Thoracic aorta (tissue), 2 donors: Measurements from ENCODE around the gene TTLL8. TPM values are rescaled to one million over a fixed set of nuclear protein-coding genes. Genes with fewer than 3 reads are reported as not detected.
"Not testable (repeated sequence)": the region's sequence is repeated elsewhere in the genome, so short reads cannot be mapped to it uniquely, and the experiment has no call there.

Experiments
- ATAC-seq: fragments of 150-250 bp; one replicate; pipeline ENCODE4 v1.8.0; 2017; ENCODE audit warnings: low read depth; ENCODE audit not compliant: insufficient number of reproducible peaks, low FRiP score
- DNase-seq: peaks from one replicate; pipeline ENCODE4 v3.0.0-alpha.2; 2020; ENCODE audit warnings: low spot score
- H3K27ac ChIP-seq, 2 donors: fragments of 200-600 bp; sonication (generic); 1 replicate in 1 of 2; 2 replicates in 1 of 2; pipeline ENCODE4 v1.5.1; 2016; ENCODE audit warnings: mild to moderate bottlenecking in 2 of 2, moderate library complexity in 2 of 2
- H3K27me3 ChIP-seq: fragments of 200-600 bp; sonication (generic); replicated peaks from 2 replicates; pipeline ENCODE4 v1.6.0; 2016; ENCODE audit warnings: mild to moderate bottlenecking; ENCODE audit not compliant: insufficient read depth
- H3K36me3 ChIP-seq: fragments of 200-600 bp; sonication (generic); one replicate; pipeline ENCODE4 v1.5.1; 2016
- H3K4me1 ChIP-seq, 2 donors: fragments of 200-600 bp; sonication (generic); 1 replicate in 1 of 2; 2 replicates in 1 of 2; pipeline versions ENCODE4 v1.5.1 to v1.6.0; 2016; ENCODE audit warnings: low read depth in 2 of 2, mild to moderate bottlenecking in 1 of 2; ENCODE audit not compliant: control insufficient read depth in 1 of 2
- H3K4me3 ChIP-seq: fragments of 200-600 bp; sonication (generic); 2 replicates; pipeline ENCODE4 v1.5.1; 2016; ENCODE audit warnings: mild to moderate bottlenecking
- H3K9me3 ChIP-seq: fragments of 200-600 bp; sonication (generic); 2 replicates; pipeline ENCODE4 v1.5.1; 2016
- total RNA-seq, 2 donors: library from RNA; depleted of rRNA; stranded (reverse); fragments of >200 nt; gene quantifications; one replicate each; pipeline versions ENCODE4 v1.1.0 to v1.2.3, GENCODE V29; 2016
- TF ChIP-seq, protein P1 (sequence below): fragments of 200-600 bp; sonication (generic); IDR thresholded peaks from one replicate; pipeline ENCODE4 v1.5.1; 2019; ENCODE audit warnings: antibody characterized with exemption

Gene TTLL8
- total RNA-seq, 2 donors from 2014 or later: not detected

DNA sequence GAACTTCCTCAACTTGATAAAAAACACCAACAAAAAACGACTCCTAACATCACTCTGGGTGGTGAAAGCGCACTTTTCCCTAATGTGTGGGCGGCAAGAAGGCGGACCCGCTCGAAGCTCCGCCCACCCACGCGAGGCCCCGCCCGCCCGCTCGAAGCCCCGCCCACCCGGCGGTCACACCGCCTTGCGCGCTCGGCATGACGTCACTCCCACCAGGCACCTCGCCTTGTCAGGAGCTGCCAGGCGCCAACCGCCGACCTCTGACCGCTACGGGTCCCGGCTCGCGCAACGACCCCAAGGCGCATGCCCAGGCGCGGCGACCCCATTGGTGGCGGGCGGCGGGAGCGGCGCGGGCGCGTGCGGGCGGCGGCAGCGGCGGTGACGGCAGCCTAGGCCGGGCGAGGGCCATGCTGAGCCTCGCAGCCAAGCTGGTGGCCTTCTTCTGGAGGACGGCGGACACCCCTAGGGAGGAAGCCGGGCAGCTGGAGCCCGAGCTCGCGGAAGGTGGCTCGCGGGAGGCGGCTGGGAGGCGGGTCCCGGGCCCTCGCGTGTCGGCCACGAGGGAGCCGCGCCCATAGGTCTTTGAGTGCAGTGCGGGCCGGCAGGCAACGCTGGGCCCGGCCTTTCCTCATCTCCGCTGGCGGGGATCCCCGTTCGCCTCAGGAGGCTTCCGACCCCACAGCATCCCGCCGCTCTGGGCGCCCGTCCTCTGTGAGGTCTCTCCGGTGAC, 31.7 kb upstream of the TTLL8 start, which contains the start of gene MOV10L1:
MOV10L1 (plus strand) TSS at position 325 of the 730 bp plus-strand sequence; CDS start at position 408, 83 bp downstream.
- H3K4me1 ChIP-seq: peaks cover 11 to 20% of the 10 kb centered on the region in 2 donors
- no peak within 1 kb of the TSS for H3K4me3 ChIP-seq
- ATAC-seq: no peak
- TF ChIP-seq, protein P1, sequence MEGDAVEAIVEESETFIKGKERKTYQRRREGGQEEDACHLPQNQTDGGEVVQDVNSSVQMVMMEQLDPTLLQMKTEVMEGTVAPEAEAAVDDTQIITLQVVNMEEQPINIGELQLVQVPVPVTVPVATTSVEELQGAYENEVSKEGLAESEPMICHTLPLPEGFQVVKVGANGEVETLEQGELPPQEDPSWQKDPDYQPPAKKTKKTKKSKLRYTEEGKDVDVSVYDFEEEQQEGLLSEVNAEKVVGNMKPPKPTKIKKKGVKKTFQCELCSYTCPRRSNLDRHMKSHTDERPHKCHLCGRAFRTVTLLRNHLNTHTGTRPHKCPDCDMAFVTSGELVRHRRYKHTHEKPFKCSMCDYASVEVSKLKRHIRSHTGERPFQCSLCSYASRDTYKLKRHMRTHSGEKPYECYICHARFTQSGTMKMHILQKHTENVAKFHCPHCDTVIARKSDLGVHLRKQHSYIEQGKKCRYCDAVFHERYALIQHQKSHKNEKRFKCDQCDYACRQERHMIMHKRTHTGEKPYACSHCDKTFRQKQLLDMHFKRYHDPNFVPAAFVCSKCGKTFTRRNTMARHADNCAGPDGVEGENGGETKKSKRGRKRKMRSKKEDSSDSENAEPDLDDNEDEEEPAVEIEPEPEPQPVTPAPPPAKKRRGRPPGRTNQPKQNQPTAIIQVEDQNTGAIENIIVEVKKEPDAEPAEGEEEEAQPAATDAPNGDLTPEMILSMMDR: no peak
- no peaks in the 10 kb centered on the region for H3K27me3 ChIP-seq
- H3K36me3 ChIP-seq: no peaks in the 10 kb centered on the region
- H3K27ac ChIP-seq: no peak within 1 kb of the TSS
- H3K9me3 ChIP-seq: no peaks in the 10 kb centered on the region
- no peak for DNase-seq

DNA sequence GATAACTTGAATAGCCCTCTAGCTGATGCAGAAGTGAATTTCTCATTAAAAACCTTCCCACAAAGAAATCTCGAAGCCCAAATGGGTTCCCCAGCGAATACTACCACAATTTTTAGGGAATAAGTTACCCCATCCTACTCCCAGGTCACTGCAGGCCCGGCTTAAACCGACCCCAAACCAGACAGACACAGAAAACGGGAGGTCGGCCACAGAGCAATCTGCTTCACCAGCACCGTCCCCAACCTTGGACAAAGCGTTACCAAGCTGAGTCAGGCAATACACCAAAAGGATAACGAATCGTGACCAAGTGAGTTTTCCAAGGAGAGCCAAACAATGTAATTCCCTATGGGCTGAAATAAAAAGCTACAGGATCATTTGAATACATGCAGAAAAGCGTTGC, 31.1 kb upstream of the TTLL8 start:
- Histone ChIP-seq H3K4me3 (no peak overlapping the region), H3K4me1 (peaks cover 13 to 25% of the 10 kb centered on the region in 2 donors), H3K27me3 (no peaks in the 10 kb centered on the region), H3K36me3 (no peaks in the 10 kb centered on the region), H3K27ac (no peak overlapping the region), H3K9me3 (no peaks in the 10 kb centered on the region)
- no peak for DNase-seq
- TF ChIP-seq, protein P1: no peak
- ATAC-seq: no peak

DNA sequence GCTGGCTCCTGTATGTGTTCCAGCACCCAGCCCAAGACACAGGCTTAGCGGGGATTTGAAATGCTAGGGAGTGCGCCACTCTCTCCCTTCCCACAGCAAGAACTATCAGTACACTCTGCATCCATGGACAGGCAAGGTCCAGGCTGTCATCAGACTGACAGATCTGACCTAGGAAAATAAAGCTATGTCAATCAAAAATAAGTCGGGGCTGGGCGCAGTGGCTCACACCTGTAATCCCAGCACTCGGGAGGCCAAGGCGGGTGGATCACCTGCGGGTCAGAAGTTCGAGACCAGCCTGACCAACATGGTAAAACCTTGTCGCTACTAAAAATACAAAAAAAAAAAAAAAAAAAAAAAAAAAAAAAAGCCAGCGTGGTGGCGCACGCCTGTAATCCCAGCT, 30.0 kb upstream of the TTLL8 start:
- Histone ChIP-seq H3K4me3 (no peak overlapping the region), H3K27ac (no peak overlapping the region), H3K9me3 (no peaks in the 10 kb centered on the region), H3K27me3 (no peaks in the 10 kb centered on the region), H3K36me3 (no peaks in the 10 kb centered on the region), H3K4me1 (peaks cover 13 to 25% of the 10 kb centered on the region in 2 donors)
- TF ChIP-seq, protein P1: no peak
- DNase-seq (no peak), ATAC-seq (no peak)

DNA sequence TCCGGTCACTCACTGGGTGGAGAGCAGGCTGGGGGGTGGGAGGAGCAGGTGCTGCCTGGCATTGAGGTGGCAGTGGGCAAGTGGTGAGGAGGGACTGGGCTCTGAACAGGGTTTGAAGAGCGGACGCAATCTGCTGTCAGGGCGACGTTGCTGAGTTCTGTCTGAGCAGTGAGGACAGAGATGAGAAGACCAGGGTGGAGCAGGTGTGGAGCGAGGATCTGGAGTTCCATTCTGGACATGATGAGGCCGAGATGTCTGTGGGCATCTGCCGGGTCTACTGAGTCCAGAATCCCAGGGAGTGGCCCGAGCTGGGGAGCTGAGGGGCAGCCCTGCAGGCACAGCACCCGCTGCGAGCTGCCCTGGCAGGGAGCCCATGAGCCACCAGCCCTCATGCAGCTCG, 29.5 kb upstream of the TTLL8 start:
- DNase-seq: no peak
- ATAC-seq: no peak
- Histone ChIP-seq H3K27ac (no peak overlapping the region), H3K4me3 (no peak overlapping the region), H3K4me1 (peaks cover 13 to 25% of the 10 kb centered on the region in 2 donors), H3K36me3 (no peaks in the 10 kb centered on the region), H3K9me3 (no peaks in the 10 kb centered on the region), H3K27me3 (no peaks in the 10 kb centered on the region)
- TF ChIP-seq, protein P1: no peak

DNA sequence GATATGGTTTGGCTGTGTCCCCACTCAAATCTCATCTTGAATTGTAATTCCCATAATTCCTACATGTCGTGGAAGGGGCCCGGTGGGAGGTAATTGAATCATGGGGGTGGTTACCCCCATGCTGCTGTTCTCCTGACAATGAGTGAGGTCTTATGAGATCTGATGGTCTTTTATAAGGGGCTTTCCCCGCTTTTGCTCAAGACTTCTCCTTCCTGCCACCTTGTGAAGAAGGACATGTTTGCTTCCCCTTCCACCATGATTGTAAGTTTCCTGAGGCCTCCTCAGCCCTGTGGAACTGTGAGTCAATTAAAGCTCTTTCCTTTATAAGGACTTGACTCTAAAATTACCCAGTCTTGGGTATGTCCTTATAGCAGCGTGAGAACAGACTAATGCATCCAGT, 28.9 kb upstream of the TTLL8 start:
- H3K27me3 ChIP-seq, H3K4me3 ChIP-seq, ATAC-seq, DNase-seq, H3K9me3 ChIP-seq, H3K36me3 ChIP-seq: not testable (repeated sequence)
- H3K4me1 ChIP-seq: peaks cover 13 to 25% of the 10 kb centered on the region in 2 donors
- peak overlapping the region in 1 of 2 donors; percentile 56 for H3K27ac ChIP-seq

DNA sequence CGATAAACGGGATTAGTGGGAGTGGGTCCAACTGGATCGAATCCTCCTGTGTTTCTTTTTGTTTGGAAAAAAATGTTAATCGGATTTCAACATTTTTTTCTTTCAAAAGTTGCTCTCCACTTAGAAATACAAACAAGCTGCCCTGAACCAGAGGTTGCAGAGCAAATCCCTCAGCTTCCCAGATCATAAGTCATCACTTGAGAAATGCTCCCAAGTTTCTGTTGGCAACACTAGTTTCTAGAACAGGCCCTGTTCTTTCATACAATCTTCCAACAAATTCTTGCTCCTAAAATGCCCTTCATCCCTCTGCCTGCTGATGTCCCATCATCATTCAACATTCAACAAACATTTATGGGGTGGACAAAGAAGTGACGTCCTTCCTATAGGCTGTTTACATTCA, 28.4 kb upstream of the TTLL8 start:
- Histone ChIP-seq H3K9me3 (no peaks in the 10 kb centered on the region), H3K36me3 (no peaks in the 10 kb centered on the region), H3K27me3 (no peaks in the 10 kb centered on the region), H3K4me1 (peaks cover 13 to 25% of the 10 kb centered on the region in 2 donors), H3K27ac (peak overlapping the region in 1 of 2 donors; percentile 56), H3K4me3 (no peak overlapping the region)
- ATAC-seq (no peak), DNase-seq (no peak)
- TF ChIP-seq, protein P1: no peak
